ENCODE data around the gene NID2.

NID2 gene

GRCh38 chr14:52080158-52080800 is 11.4 kb upstream of the NID2 start:
- DNase-seq = no peak

- no peak for DNase-seq
Measured at GRCh38 chr14:52079239-52079959, 10.5 kb upstream of the NID2 start.

GRCh38 chr14:52078721-52079120 is 9.9 kb upstream of the NID2 start:
- DNase-seq = no peak

- DNase-seq = no peak
Measured at GRCh38 chr14:52078095-52078531, 9.3 kb upstream of the NID2 start.

GRCh38 chr14:52077256-52077979 is 8.6 kb upstream of the NID2 start:
- DNase-seq = no peak

- no peak for DNase-seq
Measured at GRCh38 chr14:52076334-52076733, 7.5 kb upstream of the NID2 start.

- DNase-seq = no peak
Measured at GRCh38 chr14:52075371-52075770, 6.5 kb upstream of the NID2 start.

GRCh38 chr14:52073251-52073650 is 4.4 kb upstream of the NID2 start:
- DNase-seq = no peak

- DNase-seq = no peak
Measured at GRCh38 chr14:52072266-52072780, 3.5 kb upstream of the NID2 start.

GRCh38 chr14:52071675-52072074 is 2.8 kb upstream of the NID2 start:
- no peak for DNase-seq

GRCh38 chr14:52070051-52070431 is 1.2 kb upstream of the NID2 start:
- no peak for DNase-seq

- DNase-seq = no peak
Measured at GRCh38 chr14:52069307-52070050, 620 bp upstream of the NID2 start.

GRCh38 chr14:52067873-52068614 is 815 bp downstream of the NID2 start:
- no peak for DNase-seq

- DNase-seq = no peak
Measured at GRCh38 chr14:52064174-52064573, 4.7 kb downstream of the NID2 start.

GRCh38 chr14:52063052-52063462 is 5.8 kb downstream of the NID2 start:
- DNase-seq = no peak

GRCh38 chr14:52061890-52062289 is 7.0 kb downstream of the NID2 start:
- DNase-seq = no peak

GRCh38 chr14:52061390-52061789 is 7.5 kb downstream of the NID2 start:
- DNase-seq = no peak

GRCh38 chr14:52060080-52060479 is 8.8 kb downstream of the NID2 start:
- no peak for DNase-seq

GRCh38 chr14:52059649-52060048 is 9.2 kb downstream of the NID2 start:
- DNase-seq = no peak

GRCh38 chr14:52058341-52058740 is 10.5 kb downstream of the NID2 start:
- no peak for DNase-seq

- no peak for DNase-seq
Measured at GRCh38 chr14:52055167-52055566, 13.7 kb downstream of the NID2 start.

- no peak for DNase-seq
Measured at GRCh38 chr14:52054678-52055077, 14.2 kb downstream of the NID2 start.
